ENCODE data around the gene RUNX1.
A peak's percentile ranks its signal among the peaks of the same experiment; 100 is the strongest.

The RUNX1 gene

GRCh38 chr21:35017256-35017655 lies 31.8 kb downstream of the RUNX1 start:
- TF ChIP-seq CTCF (IDR thresholded peaks at IDR 0.05): no peak
- H3K36me3 ChIP-seq: no peaks in the 10 kb centered on the region
- H3K4me1 ChIP-seq (ENCODE audit: control insufficient read depth in 1 of 2, insufficient read depth in 1 of 2, low read depth in 1 of 2, low read length in 1 of 2): peaks cover 53 to 70% of the 10 kb centered on the region in 2 experiments
- H3K4me3 ChIP-seq (ENCODE audit: low read depth in 1 of 2, low read length in 1 of 2): no peak overlapping the region
- no peaks in the 10 kb centered on the region for H3K9me3 ChIP-seq
- no peaks in the 10 kb centered on the region for H3K27me3 ChIP-seq
- H3K27ac ChIP-seq: peak overlapping the region; percentile 74

GRCh38 chr21:35016517-35017188 lies 32.4 kb downstream of the RUNX1 start:
- peaks cover 48 to 64% of the 10 kb centered on the region in 2 experiments for H3K4me1 ChIP-seq (ENCODE audit: control insufficient read depth in 1 of 2, insufficient read depth in 1 of 2, low read depth in 1 of 2, low read length in 1 of 2)

GRCh38 chr21:35016071-35016470 lies 33.0 kb downstream of the RUNX1 start:
- Histone ChIP-seq H3K27ac (peak overlapping the region; percentile 74), H3K4me1 (ENCODE audit: control insufficient read depth in 1 of 2, insufficient read depth in 1 of 2, low read depth in 1 of 2, low read length in 1 of 2) (peaks cover 43 to 58% of the 10 kb centered on the region in 2 experiments), H3K9me3 (no peaks in the 10 kb centered on the region), H3K36me3 (no peaks in the 10 kb centered on the region), H3K4me3 (ENCODE audit: low read depth in 1 of 2, low read length in 1 of 2) (no peak overlapping the region), H3K27me3 (no peaks in the 10 kb centered on the region)
- no peak for TF ChIP-seq CTCF (IDR thresholded peaks at IDR 0.05)

More at GRCh38 chr21:35016517-35017188, 32.4 kb downstream of the RUNX1 start:
- peak overlapping the region; percentile 74 for H3K27ac ChIP-seq
- no peaks in the 10 kb centered on the region for H3K36me3 ChIP-seq
- H3K4me3 ChIP-seq (ENCODE audit: low read depth in 1 of 2, low read length in 1 of 2): no peak overlapping the region
- H3K9me3 ChIP-seq: no peaks in the 10 kb centered on the region
- TF ChIP-seq CTCF (IDR thresholded peaks at IDR 0.05): no peak
- H3K27me3 ChIP-seq: no peaks in the 10 kb centered on the region

GRCh38 chr21:35015435-35016024 lies 33.6 kb downstream of the RUNX1 start:
- Histone ChIP-seq H3K27me3 (no peaks in the 10 kb centered on the region), H3K9me3 (no peaks in the 10 kb centered on the region), H3K4me3 (ENCODE audit: low read depth in 1 of 2, low read length in 1 of 2) (no peak overlapping the region), H3K36me3 (no peaks in the 10 kb centered on the region), H3K27ac (peak overlapping the region; percentile 74), H3K4me1 (ENCODE audit: control insufficient read depth in 1 of 2, insufficient read depth in 1 of 2, low read depth in 1 of 2, low read length in 1 of 2) (peaks cover 38 to 53% of the 10 kb centered on the region in 2 experiments)
- no peak for TF ChIP-seq CTCF (IDR thresholded peaks at IDR 0.05)

- H3K27ac ChIP-seq: peak overlapping the region; percentile 74
- TF ChIP-seq CTCF (IDR thresholded peaks at IDR 0.05): no peak
- no peak overlapping the region for H3K4me3 ChIP-seq (ENCODE audit: low read depth in 1 of 2, low read length in 1 of 2)
- no peaks in the 10 kb centered on the region for H3K9me3 ChIP-seq
- H3K27me3 ChIP-seq: no peaks in the 10 kb centered on the region
- peaks cover 27 to 42% of the 10 kb centered on the region in 2 experiments for H3K4me1 ChIP-seq (ENCODE audit: control insufficient read depth in 1 of 2, insufficient read depth in 1 of 2, low read depth in 1 of 2, low read length in 1 of 2)
- H3K36me3 ChIP-seq: no peaks in the 10 kb centered on the region
These were observed 34.6 kb downstream of the RUNX1 start for GRCh38 chr21:35014302-35015041.
